Left lung (tissue), 10 donors: ENCODE measurements around the gene UBASH3B. TPM values are rescaled to one million over a fixed set of nuclear protein-coding genes. Genes with fewer than 3 reads are reported as not detected.

Experiments used
- ATAC-seq: fragments of 200-7000 bp; cut with Tn5 transposase; one replicate; pipeline ENCODE4 v1.9.1; 2020; ENCODE audit warnings: moderate library complexity
- DNase-seq, 4 donors: peaks; one replicate each; pipeline ENCODE4 v3.0.0-alpha.2; 2013 to 2020
- H3K27ac ChIP-seq, 2 donors: fragments of 200-600 bp; sonication (generic) in 1 of 2; one replicate each; pipeline versions ENCODE4 v1.5.0 to v1.8.0; 2020 to 2021
- H3K27me3 ChIP-seq, 2 donors: fragments of 200-600 bp; sonication (generic) in 1 of 2; one replicate each; pipeline versions ENCODE4 v1.5.0 to v1.8.0; 2020 to 2021
- H3K36me3 ChIP-seq, 2 donors: fragments of 200-600 bp; sonication (generic) in 1 of 2; one replicate each; pipeline versions ENCODE4 v1.5.0 to v1.8.0; 2020 to 2021
- H3K4me1 ChIP-seq, 2 donors: fragments of 200-600 bp; one replicate each; pipeline ENCODE4 v1.8.0; 2021
- H3K4me3 ChIP-seq, 2 donors: fragments of 200-600 bp; sonication (generic) in 1 of 2; one replicate each; pipeline versions ENCODE4 v1.5.0 to v1.8.0; 2020 to 2021; ENCODE audit warnings: mild to moderate bottlenecking in 1 of 2
- H3K9me3 ChIP-seq, 2 donors: fragments of 200-600 bp; sonication (generic) in 1 of 2; one replicate each; pipeline versions ENCODE4 v1.5.0 to v1.8.0; 2020 to 2021
- CTCF ChIP-seq, 2 donors: fragments of 200-600 bp; sonication (generic) in 1 of 2; IDR thresholded peaks; one replicate each; pipeline versions ENCODE4 v1.5.0 to v1.8.0; 2021; ENCODE audit warnings: antibody characterized with exemption in 2 of 2
- intact Hi-C, 2 donors: fragments of 100-400 bp; cut with DNase I; formaldehyde crosslinking; loops; one replicate each; pipeline versions ENCODE4 v1.11.2 to v1.14.2; 2022
- polyA plus RNA-seq, 6 donors: library from polyadenylated mRNA; unstranded; fragments of 120-200 nt; gene quantifications; one replicate each; pipeline ENCODE4 v1.2.1, GENCODE V29; 2013; ENCODE audit not compliant: insufficient read length in 6 of 6
- total RNA-seq, 2 donors: library from RNA; stranded (reverse); fragmentation: NEBNext Ultra II Directional; extraction: Animal tissue kit (Norgen Biotek cat#: 25700); gene quantifications; one replicate each; pipeline ENCODE4 v1.2.1, GENCODE V29; 2021
- donor health status: DM: no; HTN: yes; CAD: no.
- donor health status: DM: no; HTN: no; CAD: no.

Gene UBASH3B
- total and polyA plus RNA-seq, 8 donors, result 4.0 to 38.6 (median 5.7) TPM

GRCh38 chr11:122769126-122769780, 113.7 kb downstream of the UBASH3B start:
- no peak for TF ChIP-seq CTCF (IDR thresholded peaks at IDR 0.05)
- DNase-seq, result no peak
- Histone ChIP-seq H3K36me3 (no peaks in the 10 kb centered on the region), H3K9me3 (no peaks in the 10 kb centered on the region), H3K4me3 (no peak overlapping the region), H3K27me3 (no peaks in the 10 kb centered on the region), H3K27ac (no peak overlapping the region), H3K4me1 (no peaks in the 10 kb centered on the region)
- no peak for ATAC-seq
- intact Hi-C loops, result no loop called here

GRCh38 chr11:122772945-122773344, 117.4 kb downstream of the UBASH3B start:
- H3K27ac ChIP-seq, result no peak overlapping the region
- no peak for TF ChIP-seq CTCF (IDR thresholded peaks at IDR 0.05)
- no peak overlapping the region for H3K4me3 ChIP-seq
- ATAC-seq (peak; percentile 14), DNase-seq (no peak)
- H3K9me3 ChIP-seq, result no peaks in the 10 kb centered on the region
- H3K27me3 ChIP-seq, result no peaks in the 10 kb centered on the region
- peaks cover 0 to 12% of the 10 kb centered on the region in 2 donors for H3K4me1 ChIP-seq
- peaks cover 0 to 4% of the 10 kb centered on the region in 2 donors for H3K36me3 ChIP-seq
- intact Hi-C loops, result no loop called here

DNA sequence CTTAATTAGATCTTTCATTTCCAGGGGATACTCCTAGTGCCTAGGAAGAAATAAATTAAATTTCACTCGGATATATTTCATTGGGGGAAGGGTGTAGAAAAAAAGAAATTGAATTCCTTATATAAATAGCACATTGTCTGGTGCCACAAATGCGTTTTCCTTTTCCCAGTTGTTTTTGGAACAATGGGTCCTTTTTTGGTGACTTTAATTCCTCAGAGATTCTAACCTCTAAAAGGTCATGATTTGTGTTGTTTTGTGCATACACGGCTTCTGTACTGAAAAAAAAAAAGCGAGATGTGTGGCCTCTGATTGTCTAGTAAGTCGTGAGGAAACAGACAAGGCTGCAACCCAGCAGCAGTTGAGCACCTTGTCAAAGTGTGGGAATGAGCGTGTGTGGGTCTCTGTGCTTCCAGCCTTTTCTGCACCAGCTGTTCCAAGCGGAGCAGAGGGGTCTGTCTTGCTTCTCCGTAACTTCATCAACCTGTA, 118.3 kb downstream of the UBASH3B start:
- H3K4me1 ChIP-seq, result peaks cover 0 to 13% of the 10 kb centered on the region in 2 donors
- H3K27ac ChIP-seq, result no peak overlapping the region
- no peaks in the 10 kb centered on the region for H3K9me3 ChIP-seq
- H3K4me3 ChIP-seq, result no peak overlapping the region
- intact Hi-C loops, result no loop called here
- ATAC-seq, result no peak
- DNase-seq, result no peak
- no peak for TF ChIP-seq CTCF (IDR thresholded peaks at IDR 0.05)
- peaks cover 0 to 4% of the 10 kb centered on the region in 2 donors for H3K36me3 ChIP-seq
- H3K27me3 ChIP-seq, result no peaks in the 10 kb centered on the region

- ATAC-seq (no peak), DNase-seq (no peak)
- no peaks in the 10 kb centered on the region for H3K27me3 ChIP-seq
- H3K27ac ChIP-seq, result no peak overlapping the region
- intact Hi-C loops, result no loop called here
- H3K36me3 ChIP-seq, result peaks cover 0 to 20% of the 10 kb centered on the region in 2 donors
- TF ChIP-seq CTCF (IDR thresholded peaks at IDR 0.05), result no peak
- no peak overlapping the region for H3K4me3 ChIP-seq
- peaks cover 0 to 24% of the 10 kb centered on the region in 2 donors for H3K4me1 ChIP-seq
- no peaks in the 10 kb centered on the region for H3K9me3 ChIP-seq
Observed at GRCh38 chr11:122775675-122776271, 120.3 kb downstream of the UBASH3B start.

GRCh38 chr11:122776546-122776945, 121.0 kb downstream of the UBASH3B start:
- ATAC-seq, result no peak
- Histone ChIP-seq H3K4me3 (no peak overlapping the region), H3K9me3 (no peaks in the 10 kb centered on the region), H3K27ac (no peak overlapping the region), H3K36me3 (peaks cover 0 to 23% of the 10 kb centered on the region in 2 donors), H3K27me3 (no peaks in the 10 kb centered on the region), H3K4me1 (peaks cover 0 to 31% of the 10 kb centered on the region in 2 donors)
- no peak for TF ChIP-seq CTCF (IDR thresholded peaks at IDR 0.05)
- DNase-seq, result no peak
- intact Hi-C loops, result no loop called here
